Astrocyte of the cerebellum (primary cell): Measurements from ENCODE around the gene ZGPAT.

ENCODE experiments used
- DNase-seq: peaks from one replicate; pipeline ENCODE4 v3.0.0-alpha.2; 2011; ENCODE audit warnings: low read depth
- H3K4me3 ChIP-seq: 2 replicates; pipeline ENCODE4 v1.5.1; 2011; ENCODE audit warnings: mild to moderate bottlenecking, low read depth, low read length, moderate library complexity
- CTCF ChIP-seq: IDR thresholded peaks from 2 replicates; pipeline ENCODE4 v1.5.1; 2012; ENCODE audit warnings: low read length, low read depth, moderate library complexity, mild to moderate bottlenecking; ENCODE audit errors: missing control alignments
- in situ Hi-C: cut with HindIII; loops from 2 replicates; pipeline ENCODE4 v1.10.0; 2017; ENCODE audit warnings: low sequenced_read_pairs

Gene ZGPAT

DNA sequence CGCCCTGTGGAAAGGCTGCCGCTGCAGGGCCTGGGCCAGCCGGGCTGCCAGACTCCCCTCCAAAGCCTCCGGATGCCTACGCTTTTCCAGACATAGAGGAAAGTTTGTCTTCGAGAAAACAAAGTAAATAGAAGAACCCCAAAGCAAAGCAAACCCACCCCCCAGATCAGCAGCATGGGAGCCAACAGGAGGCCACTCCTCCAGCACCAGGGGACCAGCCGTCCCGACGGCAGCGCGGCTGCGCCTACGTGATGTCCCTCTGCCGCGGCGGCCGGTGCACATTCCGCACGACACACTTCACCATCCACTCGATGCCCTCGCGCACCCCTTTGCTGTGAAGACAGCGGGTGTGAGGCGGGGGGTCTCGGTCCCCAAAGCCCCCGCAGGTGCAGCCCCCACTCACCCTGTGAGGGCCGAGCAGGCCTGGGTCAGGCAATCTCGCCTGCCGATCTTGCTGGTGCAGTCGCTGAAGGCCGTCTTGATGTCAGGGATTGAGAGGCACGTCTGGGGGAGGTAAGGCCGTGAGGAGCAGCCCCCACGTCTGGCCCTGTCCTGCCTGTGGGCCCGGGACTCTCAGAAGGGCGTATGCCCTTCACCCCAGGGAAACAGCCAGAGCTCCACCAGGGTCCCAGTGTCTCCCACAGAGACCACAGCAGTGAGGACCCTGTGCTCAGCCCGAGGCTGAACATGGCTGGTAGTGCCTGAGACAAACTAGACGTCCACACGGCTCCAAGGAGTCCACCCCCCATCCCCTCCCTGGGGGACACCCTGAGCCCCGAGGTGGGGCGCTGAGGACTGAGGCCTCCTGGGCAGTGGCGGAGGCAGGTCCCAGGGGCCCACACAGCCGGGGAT, 7.4 kb upstream of the ZGPAT start:
- in situ Hi-C loops, result no loop called here
- DNase-seq, result no peak
- H3K4me3 ChIP-seq, result no peak overlapping the region
- TF ChIP-seq CTCF, result no peak

- no peak for TF ChIP-seq CTCF
Measured at GRCh38 chr20:63701051-63701328, 6.8 kb upstream of the ZGPAT start.

DNA sequence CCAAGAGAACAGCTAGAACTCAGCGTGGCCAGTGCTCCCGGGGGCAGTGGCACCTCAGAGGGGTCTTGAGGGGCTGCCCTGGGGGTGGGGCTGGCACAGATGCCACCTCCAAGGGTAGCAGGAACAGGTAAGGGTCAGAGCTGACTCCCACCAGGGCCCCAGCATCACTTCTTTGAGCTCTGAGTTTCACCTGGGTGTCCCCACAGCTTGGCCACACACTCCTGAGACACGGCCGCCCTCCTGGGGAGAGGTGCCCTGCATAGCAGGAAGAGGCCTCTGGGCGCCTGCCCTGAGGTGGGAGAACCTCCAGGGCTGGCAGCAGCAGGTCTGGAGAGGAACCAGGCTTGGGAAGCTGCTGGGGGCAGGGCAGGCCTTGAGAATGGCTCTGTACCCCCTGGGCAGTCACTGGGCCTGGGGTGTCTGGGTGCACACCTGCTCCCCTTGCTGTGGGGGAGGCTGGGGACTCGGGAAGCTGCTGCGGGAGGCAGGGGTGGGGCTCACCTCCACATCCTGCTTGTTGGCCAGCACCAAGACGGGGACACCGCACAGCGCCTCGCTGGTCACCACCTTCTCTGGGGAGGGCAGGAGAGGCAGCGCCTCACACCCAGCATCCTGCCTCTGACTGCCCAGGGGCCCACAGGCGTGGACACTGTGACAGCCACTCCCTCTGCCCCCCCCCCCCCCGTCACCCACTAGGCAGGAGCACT, 6.4 kb upstream of the ZGPAT start:
- no peak for DNase-seq

More at GRCh38 chr20:63701051-63701328, 6.8 kb upstream of the ZGPAT start:
- H3K4me3 ChIP-seq, result no peak overlapping the region
- in situ Hi-C loops, result no loop called here
- DNase-seq, result no peak

DNA sequence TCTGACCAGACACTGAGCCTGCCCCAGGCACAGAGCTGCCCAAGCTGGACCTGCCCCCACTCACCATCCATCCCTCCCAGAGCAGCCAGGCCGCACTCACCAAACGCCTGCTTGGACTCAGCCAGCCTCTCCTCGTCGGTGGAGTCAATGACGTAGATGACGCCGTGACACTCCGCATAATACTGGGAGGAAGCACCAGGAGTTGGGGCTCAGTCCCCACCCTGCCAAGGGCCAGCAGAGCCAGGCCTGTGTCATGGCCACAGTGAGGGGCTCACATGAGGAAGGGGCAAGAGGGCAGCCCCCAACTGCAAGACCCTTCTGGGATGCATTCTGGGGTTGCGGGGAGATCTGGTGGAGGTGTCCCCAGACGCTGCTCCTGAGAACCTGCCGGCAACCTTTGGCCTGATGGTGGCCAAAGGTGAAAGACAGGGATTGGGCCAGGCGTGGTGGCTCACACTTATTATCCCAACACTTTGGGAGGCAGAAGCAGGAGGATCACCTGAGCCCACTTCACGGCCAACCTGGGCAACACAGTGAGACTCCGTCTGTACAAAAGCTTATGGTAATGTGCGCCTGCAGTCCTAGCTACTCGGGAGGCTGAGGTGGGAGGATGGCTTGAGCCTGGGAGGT, 5.7 kb upstream of the ZGPAT start:
- H3K4me3 ChIP-seq, result no peak overlapping the region
- TF ChIP-seq CTCF, result no peak
- in situ Hi-C loops, result no loop called here
- no peak for DNase-seq

More for the DNA sequence above, 6.4 kb upstream of the ZGPAT start:
- H3K4me3 ChIP-seq, result no peak overlapping the region
- in situ Hi-C loops, result no loop called here
- TF ChIP-seq CTCF, result no peak

- in situ Hi-C loops, result no loop called here
- H3K4me3 ChIP-seq, result no peak overlapping the region
- DNase-seq, result no peak
- no peak for TF ChIP-seq CTCF
Measured at GRCh38 chr20:63702751-63703470, 4.9 kb upstream of the ZGPAT start.

DNA sequence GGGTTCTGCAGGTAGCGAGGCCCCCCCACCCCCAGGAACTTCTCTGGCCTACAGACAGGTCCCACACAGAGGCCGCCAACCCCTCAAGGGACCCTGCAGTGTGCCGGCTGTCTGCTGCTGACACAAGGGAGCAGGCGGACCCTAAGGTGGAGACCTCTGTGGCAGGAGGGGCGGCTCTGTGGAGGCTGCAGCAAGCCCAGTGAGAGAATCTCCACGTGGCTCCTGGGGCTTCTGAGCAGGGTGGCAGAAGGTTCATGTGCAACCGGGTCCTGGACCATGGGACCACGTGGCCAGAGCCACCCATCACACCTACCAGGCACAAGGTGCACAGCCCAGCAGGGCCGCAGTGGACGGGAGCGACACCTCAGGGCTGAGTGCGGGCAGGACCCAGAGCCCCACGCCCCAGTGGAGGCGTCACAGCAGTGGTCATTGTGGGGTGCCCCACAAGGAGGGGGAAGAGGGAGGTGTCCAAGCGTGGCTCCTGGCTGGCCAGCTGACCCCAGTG, 4.3 kb upstream of the ZGPAT start:
- no peak for TF ChIP-seq CTCF
- H3K4me3 ChIP-seq, result no peak overlapping the region
- no peak for DNase-seq
- in situ Hi-C loops, result no loop called here
